Measurements from ENCODE around the gene DISP2.

DNA sequence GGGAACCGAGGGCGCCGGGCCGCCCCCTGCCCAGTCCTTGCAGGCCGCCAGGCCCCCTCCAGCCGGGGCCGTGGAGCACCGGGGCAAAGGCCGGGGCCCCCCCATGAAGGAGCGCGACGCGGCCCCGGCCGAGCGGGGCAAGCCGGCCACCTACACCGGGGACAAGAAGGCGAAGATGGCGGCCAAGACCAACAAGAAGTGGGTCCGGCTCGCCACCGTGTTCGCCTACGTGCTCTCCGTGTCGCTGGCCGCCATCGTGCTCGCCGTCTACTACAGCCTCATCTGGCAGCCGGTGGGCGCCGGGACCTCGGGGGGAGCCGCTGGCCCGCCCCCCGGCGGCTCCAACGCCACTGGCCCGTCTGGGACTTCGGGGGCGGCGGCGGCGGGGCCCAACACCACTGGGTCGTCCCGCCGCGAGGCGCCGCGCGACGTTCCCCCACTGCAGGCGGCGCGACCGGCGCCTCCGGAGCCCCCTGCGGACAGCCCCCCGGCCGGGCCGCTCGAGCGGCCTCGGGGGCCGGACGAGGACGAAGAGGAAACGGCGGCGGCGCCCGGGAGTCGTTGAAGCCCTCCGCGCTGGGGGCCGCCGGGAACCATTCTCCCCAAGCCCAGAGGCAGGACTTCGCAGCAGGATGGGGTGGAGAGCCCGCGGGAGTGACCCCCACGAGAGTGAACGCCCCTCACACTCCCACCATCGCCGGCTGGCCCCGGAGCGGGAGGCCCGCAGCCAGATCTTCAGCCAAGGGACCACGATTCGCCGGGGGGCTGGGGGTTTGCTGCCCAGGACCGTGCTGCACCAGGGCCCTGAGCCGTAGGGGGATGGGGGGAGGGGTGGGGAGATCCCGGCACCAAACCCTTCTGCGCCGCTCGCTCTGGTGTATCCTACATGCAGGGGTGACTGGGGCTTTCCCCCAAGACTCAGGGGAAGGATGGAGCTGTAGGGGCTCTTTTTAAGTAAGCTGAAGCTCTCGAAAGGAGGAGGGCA is 33.8 kb upstream of the DISP2 start:
- TF ChIP-seq RNF2 (IDR thresholded peaks at IDR 0.05; ENCODE audit: borderline replicate concordance, low read depth, low read length, missing control alignments, poor library complexity, severe bottlenecking) (no peak), CBX5 (IDR thresholded peaks at IDR 0.05; ENCODE audit: low read depth, low read length) (no peak), POLR2AphosphoS5 (IDR thresholded peaks at IDR 0.05; ENCODE audit: low read depth, low read length) (no peak)

All from H1 (cell line).